H1 (cell line): ENCODE measurements around the gene SAXO1.

ENCODE experiments used
- CHD1 ChIP-seq: IDR thresholded peaks from 2 replicates; pipeline ENCODE4 v1.6.1; 2012; ENCODE audit warnings: low read depth, low read length, improper control_type of control experiment
- CHD2 ChIP-seq: IDR thresholded peaks from 2 replicates; pipeline ENCODE4 v1.6.1; 2012; ENCODE audit warnings: low read length, improper control_type of control experiment
- CTCF ChIP-seq, 3 experiments: IDR thresholded peaks; 1 replicate in 2 of 3; 2 replicates in 1 of 3; pipeline versions ENCODE4 v1.5.1 to v1.6.1; 2011; ENCODE audit warnings: low read length in 3 of 3, mild to moderate bottlenecking in 3 of 3, inconsistent platforms in 2 of 3, low read depth in 1 of 3, moderate library complexity in 1 of 3; ENCODE audit not compliant: insufficient read depth in 1 of 3; ENCODE audit errors: control extremely low read depth in 1 of 3
- EP300 ChIP-seq, 2 experiments: IDR thresholded peaks; 1 replicate in 1 of 2; 2 replicates in 1 of 2; pipeline ENCODE4 v1.6.1; 2011 to 2012; ENCODE audit warnings: low read depth in 2 of 2, low read length in 2 of 2, mild to moderate bottlenecking in 2 of 2, borderline replicate concordance in 1 of 2, inconsistent platforms in 1 of 2, moderate library complexity in 1 of 2
- EZH2 ChIP-seq: fragments of 200-600 bp; sonication (generic); IDR thresholded peaks from 2 replicates; pipeline ENCODE4 v1.7.1; 2012; ENCODE audit warnings: low read depth, mild to moderate bottlenecking, moderate library complexity, low read length, inconsistent platforms; ENCODE audit not compliant: severe bottlenecking
- GTF2F1 ChIP-seq: IDR thresholded peaks from 2 replicates; pipeline ENCODE4 v1.6.1; 2012; ENCODE audit warnings: low read depth, low read length, improper control_type of control experiment, borderline replicate concordance
- JUN ChIP-seq: IDR thresholded peaks from 2 replicates; pipeline ENCODE4 v1.6.1; 2011; ENCODE audit warnings: low read depth, mild to moderate bottlenecking, improper control_type of control experiment, low read length
- JUND ChIP-seq: IDR thresholded peaks from 2 replicates; pipeline ENCODE4 v1.6.1; 2011; ENCODE audit warnings: mild to moderate bottlenecking, improper control_type of control experiment, low read length
- KDM1A ChIP-seq: fragments of 200-600, 300-600 bp; sonication (generic); IDR thresholded peaks from 2 replicates; pipeline ENCODE4 v1.7.1; 2016; ENCODE audit warnings: mild to moderate bottlenecking, low read length, borderline replicate concordance
- KDM4A ChIP-seq: IDR thresholded peaks from one replicate; pipeline ENCODE4 v1.7.1; 2012; ENCODE audit warnings: low read depth, mild to moderate bottlenecking, moderate library complexity, low read length, inconsistent platforms; ENCODE audit not compliant: severe bottlenecking
- KDM5A ChIP-seq: fragments of 200-600 bp; IDR thresholded peaks from 2 replicates; pipeline ENCODE4 v1.7.1; 2012; ENCODE audit warnings: mild to moderate bottlenecking, low read length, inconsistent platforms, mixed read lengths
- POLR2A ChIP-seq, 2 experiments: IDR thresholded peaks; 1 replicate in 1 of 2; 2 replicates in 1 of 2; pipeline ENCODE4 v1.6.1; 2011; ENCODE audit warnings: low read depth in 2 of 2, low read length in 2 of 2, mild to moderate bottlenecking in 2 of 2; ENCODE audit errors: control extremely low read depth in 1 of 2

- TF ChIP-seq JUND (no peak), EZH2 (no peak), CTCF (IDR thresholded peaks at IDR 0.05; ENCODE audit: control extremely low read depth in 1 of 3, insufficient read depth in 1 of 3, low read depth in 1 of 3, low read length in 3 of 3) (no peak), KDM5A (no peak), CHD1 (no peak), KDM1A (no peak), JUN (no peak), POLR2A (IDR thresholded peaks at IDR 0.05; ENCODE audit: control extremely low read depth in 1 of 2, low read depth in 2 of 2, low read length in 2 of 2) (no peak), GTF2F1 (no peak), KDM4A (no peak), EP300 (IDR thresholded peaks at IDR 0.05; ENCODE audit: borderline replicate concordance in 1 of 2, low read depth in 2 of 2, low read length in 2 of 2) (no peak), CHD2 (no peak)
Measured at GRCh38 chr9:18923167-18923566, 109.8 kb downstream of the SAXO1 start.
